ENCODE measurements around the gene PCDH9.

Gene PCDH9

DNA sequence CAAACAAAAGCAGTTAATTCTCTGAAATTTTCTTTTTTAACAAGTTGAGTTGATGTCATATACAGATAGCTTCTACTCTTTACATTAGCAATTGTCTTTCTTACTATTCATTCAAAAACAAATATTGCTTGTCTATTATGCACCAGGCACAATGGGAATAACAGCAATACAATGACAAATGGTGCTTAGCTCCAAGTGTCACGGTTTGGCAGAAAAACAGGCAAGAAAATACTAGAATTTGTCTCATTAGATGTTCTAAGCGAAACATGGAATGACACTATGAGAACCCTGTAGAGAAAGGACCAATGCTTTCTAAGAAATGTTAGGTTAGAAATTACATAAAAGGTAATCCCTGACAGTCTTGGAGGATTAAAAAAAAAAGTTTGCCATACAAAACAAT is 187.6 kb downstream of the PCDH9 start:
- no peak overlapping the region for H3K27ac Mint-ChIP-seq
- H3K4me3 Mint-ChIP-seq, result no peak overlapping the region
- no peaks in the 10 kb centered on the region for H3K36me3 Mint-ChIP-seq (ENCODE audit: insufficient read depth)
- no peaks in the 10 kb centered on the region for H3K27me3 Mint-ChIP-seq
- no peak for DNase-seq
- no peak for ATAC-seq (replicated peaks)
- peaks cover 10 to 12% of the 10 kb centered on the region in 2 donors for H3K9me3 Mint-ChIP-seq
- no peaks in the 10 kb centered on the region for H3K4me1 Mint-ChIP-seq (ENCODE audit: low read depth in 2 of 2)

GRCh38 chr13:67036699-67037457 is 193.3 kb downstream of the PCDH9 start:
- DNase-seq (no peak), ATAC-seq (replicated peaks) (no peak)
- no peaks in the 10 kb centered on the region for H3K36me3 Mint-ChIP-seq (ENCODE audit: insufficient read depth)
- H3K27ac Mint-ChIP-seq, result no peak overlapping the region
- no peaks in the 10 kb centered on the region for H3K27me3 Mint-ChIP-seq
- peaks cover 7 to 9% of the 10 kb centered on the region in 2 donors for H3K9me3 Mint-ChIP-seq
- no peaks in the 10 kb centered on the region for H3K4me1 Mint-ChIP-seq (ENCODE audit: low read depth in 2 of 2)
- no peak overlapping the region for H3K4me3 Mint-ChIP-seq

DNA sequence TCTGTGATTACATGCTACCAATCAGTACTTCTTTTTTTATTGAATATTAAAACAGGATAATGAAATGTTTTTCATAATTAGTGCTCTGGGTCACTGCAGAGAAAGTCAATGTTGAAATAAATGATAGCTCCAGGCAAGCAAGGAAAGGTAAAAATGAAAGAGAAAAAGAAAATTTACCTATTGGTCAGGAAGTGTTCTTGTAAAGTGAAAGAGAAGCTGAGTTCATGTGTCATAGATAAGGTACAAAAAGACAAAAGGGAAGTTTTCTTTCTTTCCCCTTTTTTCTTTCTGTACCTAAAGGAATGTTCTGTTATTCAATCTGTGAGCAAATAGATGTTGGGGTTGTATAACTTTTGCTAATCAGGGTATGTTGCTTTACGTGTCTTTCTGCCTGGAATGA is 197.0 kb downstream of the PCDH9 start:
- Mint-ChIP-seq H3K9me3 (peaks cover 6 to 12% of the 10 kb centered on the region in 2 donors), H3K27me3 (no peaks in the 10 kb centered on the region), H3K27ac (no peak overlapping the region), H3K4me3 (no peak overlapping the region), H3K36me3 (ENCODE audit: insufficient read depth) (no peaks in the 10 kb centered on the region), H3K4me1 (ENCODE audit: low read depth in 2 of 2) (no peaks in the 10 kb centered on the region)
- ATAC-seq (replicated peaks) (no peak), DNase-seq (no peak)

GRCh38 chr13:67023130-67023876 is 206.8 kb downstream of the PCDH9 start:
- Mint-ChIP-seq H3K27ac (no peak overlapping the region), H3K27me3 (no peaks in the 10 kb centered on the region), H3K36me3 (ENCODE audit: insufficient read depth) (no peaks in the 10 kb centered on the region), H3K4me3 (no peak overlapping the region), H3K9me3 (no peaks in the 10 kb centered on the region), H3K4me1 (ENCODE audit: low read depth in 2 of 2) (no peaks in the 10 kb centered on the region)
- no peak for ATAC-seq (replicated peaks)
- no peak for DNase-seq

DNA sequence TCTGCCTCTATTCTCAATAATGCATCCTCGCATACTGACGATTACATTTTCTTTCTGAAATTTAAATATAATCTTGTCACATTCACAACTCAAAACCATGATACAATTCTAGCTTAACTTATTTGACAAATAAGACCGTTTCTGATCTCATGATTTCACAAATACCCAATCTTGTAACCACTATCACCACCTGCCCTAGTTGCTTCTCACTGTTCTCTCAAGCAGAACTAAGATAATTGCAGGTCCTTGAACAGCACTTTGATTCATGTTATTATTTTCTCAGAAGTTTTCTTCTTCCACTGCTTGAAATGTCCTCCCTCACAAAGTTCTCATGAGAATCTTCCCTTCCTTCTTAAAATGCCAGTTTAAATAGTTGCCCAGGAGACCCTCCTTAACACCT is 211.4 kb downstream of the PCDH9 start:
- Mint-ChIP-seq H3K27me3 (no peaks in the 10 kb centered on the region), H3K9me3 (peaks cover 6 to 11% of the 10 kb centered on the region in 2 donors), H3K4me3 (no peak overlapping the region), H3K27ac (no peak overlapping the region), H3K36me3 (ENCODE audit: insufficient read depth) (no peaks in the 10 kb centered on the region), H3K4me1 (ENCODE audit: low read depth in 2 of 2) (no peaks in the 10 kb centered on the region)
- ATAC-seq (replicated peaks) (no peak), DNase-seq (no peak)

- ATAC-seq (replicated peaks) (no peak), DNase-seq (no peak)
- H3K4me1 Mint-ChIP-seq (ENCODE audit: low read depth in 2 of 2), result no peaks in the 10 kb centered on the region
- no peak overlapping the region for H3K27ac Mint-ChIP-seq
- peaks cover 6 to 13% of the 10 kb centered on the region in 2 donors for H3K9me3 Mint-ChIP-seq
- no peaks in the 10 kb centered on the region for H3K27me3 Mint-ChIP-seq
- H3K36me3 Mint-ChIP-seq (ENCODE audit: insufficient read depth), result no peaks in the 10 kb centered on the region
- H3K4me3 Mint-ChIP-seq, result no peak overlapping the region
These were observed 212.9 kb downstream of the PCDH9 start for GRCh38 chr13:67017276-67017675.

- DNase-seq (no peak), ATAC-seq (replicated peaks) (no peak)
- H3K27ac Mint-ChIP-seq, result no peak overlapping the region
- H3K27me3 Mint-ChIP-seq, result no peaks in the 10 kb centered on the region
- peaks cover 6 to 14% of the 10 kb centered on the region in 2 donors for H3K9me3 Mint-ChIP-seq
- H3K36me3 Mint-ChIP-seq (ENCODE audit: insufficient read depth), result no peaks in the 10 kb centered on the region
- no peak overlapping the region for H3K4me3 Mint-ChIP-seq
- H3K4me1 Mint-ChIP-seq (ENCODE audit: low read depth in 2 of 2), result no peaks in the 10 kb centered on the region
These were observed 214.0 kb downstream of the PCDH9 start for GRCh38 chr13:67015976-67016600.

- DNase-seq (no peak), ATAC-seq (replicated peaks) (no peak)
- H3K27me3 Mint-ChIP-seq, result no peaks in the 10 kb centered on the region
- no peaks in the 10 kb centered on the region for H3K36me3 Mint-ChIP-seq (ENCODE audit: insufficient read depth)
- H3K4me3 Mint-ChIP-seq, result no peak overlapping the region
- H3K4me1 Mint-ChIP-seq (ENCODE audit: low read depth in 2 of 2), result no peaks in the 10 kb centered on the region
- peaks cover 6 to 14% of the 10 kb centered on the region in 2 donors for H3K9me3 Mint-ChIP-seq
- no peak overlapping the region for H3K27ac Mint-ChIP-seq
These were observed 215.7 kb downstream of the PCDH9 start for GRCh38 chr13:67014399-67014798.

DNA sequence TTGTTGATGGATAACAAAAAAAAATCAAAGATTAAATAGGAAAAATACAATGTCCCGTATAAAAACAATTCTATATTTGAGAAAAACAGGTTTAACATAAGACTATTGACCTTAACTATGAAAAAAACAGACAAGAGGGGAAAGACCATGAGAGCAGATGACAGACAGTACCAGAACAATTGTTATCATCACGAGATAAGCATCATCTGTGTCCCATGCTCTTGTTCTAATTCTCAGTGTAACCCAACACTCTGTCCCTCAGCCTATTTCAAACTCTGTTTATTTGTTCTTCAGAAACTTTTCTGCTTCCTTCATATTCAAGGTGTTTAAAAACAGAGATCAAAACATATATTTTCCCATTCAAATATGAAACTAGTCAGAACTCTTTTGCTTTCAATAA is 216.4 kb downstream of the PCDH9 start:
- H3K27ac Mint-ChIP-seq, result no peak overlapping the region
- H3K36me3 Mint-ChIP-seq (ENCODE audit: insufficient read depth), result no peaks in the 10 kb centered on the region
- H3K4me1 Mint-ChIP-seq (ENCODE audit: low read depth in 2 of 2), result no peaks in the 10 kb centered on the region
- ATAC-seq (replicated peaks), result no peak
- no peak for DNase-seq
- H3K9me3 Mint-ChIP-seq, result peaks cover 6 to 14% of the 10 kb centered on the region in 2 donors
- no peaks in the 10 kb centered on the region for H3K27me3 Mint-ChIP-seq
- H3K4me3 Mint-ChIP-seq, result no peak overlapping the region

GRCh38 chr13:67008075-67008668 is 222.0 kb downstream of the PCDH9 start:
- Mint-ChIP-seq H3K9me3 (peaks cover 0 to 5% of the 10 kb centered on the region in 2 donors), H3K27me3 (no peaks in the 10 kb centered on the region), H3K4me3 (no peak overlapping the region), H3K4me1 (ENCODE audit: low read depth in 2 of 2) (no peaks in the 10 kb centered on the region), H3K27ac (no peak overlapping the region), H3K36me3 (ENCODE audit: insufficient read depth) (no peaks in the 10 kb centered on the region)
- DNase-seq (no peak), ATAC-seq (replicated peaks) (no peak)

- Mint-ChIP-seq H3K36me3 (ENCODE audit: insufficient read depth) (no peaks in the 10 kb centered on the region), H3K4me3 (no peak overlapping the region), H3K4me1 (ENCODE audit: low read depth in 2 of 2) (no peaks in the 10 kb centered on the region), H3K27me3 (no peaks in the 10 kb centered on the region), H3K9me3 (peaks cover 0 to 4% of the 10 kb centered on the region in 2 donors), H3K27ac (no peak overlapping the region)
- no peak for DNase-seq
- ATAC-seq (replicated peaks), result no peak
These were observed 225.6 kb downstream of the PCDH9 start for GRCh38 chr13:67004511-67004910.

DNA sequence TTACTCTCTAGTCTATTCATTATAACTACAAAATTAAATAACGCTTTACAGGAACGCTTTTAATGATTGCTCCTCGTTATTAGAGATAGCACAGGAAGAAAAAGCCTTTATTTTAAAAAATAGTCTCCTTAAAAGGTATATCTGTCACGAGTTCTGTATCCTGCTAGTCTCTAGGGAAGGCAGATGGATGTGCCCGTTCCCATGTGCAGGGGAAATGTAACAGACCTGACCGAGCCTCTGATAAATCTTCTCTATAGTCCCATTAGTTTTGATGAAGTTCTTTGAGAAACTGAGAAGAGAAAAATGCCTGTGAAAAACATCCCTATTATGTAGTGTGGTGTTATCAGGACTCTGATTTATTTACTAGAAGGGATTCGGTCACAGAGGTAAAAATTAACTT is 226.4 kb downstream of the PCDH9 start:
- Mint-ChIP-seq H3K4me1 (ENCODE audit: low read depth in 2 of 2) (no peaks in the 10 kb centered on the region), H3K27me3 (no peaks in the 10 kb centered on the region), H3K36me3 (ENCODE audit: insufficient read depth) (no peaks in the 10 kb centered on the region), H3K9me3 (peaks cover 2 to 4% of the 10 kb centered on the region in 2 donors), H3K27ac (no peak overlapping the region), H3K4me3 (no peak overlapping the region)
- ATAC-seq (replicated peaks) (no peak), DNase-seq (no peak)

- no peaks in the 10 kb centered on the region for H3K27me3 Mint-ChIP-seq
- no peaks in the 10 kb centered on the region for H3K36me3 Mint-ChIP-seq (ENCODE audit: insufficient read depth)
- peaks cover 7 to 8% of the 10 kb centered on the region in 2 donors for H3K9me3 Mint-ChIP-seq
- ATAC-seq (replicated peaks) (no peak), DNase-seq (no peak)
- no peak overlapping the region for H3K27ac Mint-ChIP-seq
- no peak overlapping the region for H3K4me3 Mint-ChIP-seq
- H3K4me1 Mint-ChIP-seq (ENCODE audit: low read depth in 2 of 2), result no peaks in the 10 kb centered on the region
These were observed 228.8 kb downstream of the PCDH9 start for GRCh38 chr13:67001363-67001762.

Data from effector memory CD8-positive, alpha-beta T cell (primary cell).